Fibroblast of the aortic adventitia (primary cell): ENCODE measurements around the gene KCTD8. TPM values are rescaled to one million over a fixed set of nuclear protein-coding genes. Genes with fewer than 3 reads are reported as not detected.
A peak's percentile ranks its signal among the peaks of the same experiment; 100 is the strongest.

ENCODE experiments used
- DNase-seq: peaks from one replicate; pipeline ENCODE4 v3.0.0-alpha.2; 2010; ENCODE audit warnings: low read depth
- H3K4me3 ChIP-seq: 2 replicates; pipeline ENCODE4 v1.5.1; 2011; ENCODE audit warnings: low read depth, mild to moderate bottlenecking, control low read depth, low read length, moderate library complexity
- CTCF ChIP-seq: IDR thresholded peaks from 2 replicates; pipeline ENCODE4 v1.5.1; 2011; ENCODE audit warnings: mild to moderate bottlenecking, low read length, control low read depth, inconsistent platforms; ENCODE audit not compliant: insufficient read depth
- total RNA-seq: library from RNA; depleted of rRNA; stranded (reverse); fragments of >200 nt; gene quantifications from 2 replicates; pipeline ENCODE4 v1.2.3, GENCODE V29; 2012; ENCODE audit warnings: low replicate concordance

Gene KCTD8
- total RNA-seq, 1 donor, result 3.2 TPM

DNA sequence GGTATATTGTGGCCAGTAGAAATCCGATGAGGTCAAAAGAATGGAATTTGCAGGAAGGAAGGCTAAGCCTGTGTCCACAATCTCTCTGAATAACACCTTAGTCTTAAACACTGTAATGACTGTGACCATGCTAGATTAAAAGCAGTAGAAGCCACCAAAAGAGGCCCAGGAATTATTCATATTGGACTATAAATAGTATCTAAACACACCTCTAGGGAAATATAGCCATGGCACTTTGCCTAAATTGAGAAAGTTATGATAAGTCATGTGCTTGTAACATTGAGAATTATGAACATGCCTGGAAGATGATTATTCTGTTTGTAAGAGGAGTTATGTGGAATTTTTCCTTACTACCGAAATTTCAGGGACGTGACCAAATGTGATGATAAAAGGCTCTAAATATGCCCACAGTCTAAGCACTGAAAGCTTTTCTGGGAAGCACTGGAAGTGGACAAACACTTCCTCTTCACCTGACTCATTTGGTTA, 298.5 kb downstream of the KCTD8 start:
- no peak for TF ChIP-seq CTCF
- H3K4me3 ChIP-seq, result no peak overlapping the region
- DNase-seq, result peak; percentile 3

DNA sequence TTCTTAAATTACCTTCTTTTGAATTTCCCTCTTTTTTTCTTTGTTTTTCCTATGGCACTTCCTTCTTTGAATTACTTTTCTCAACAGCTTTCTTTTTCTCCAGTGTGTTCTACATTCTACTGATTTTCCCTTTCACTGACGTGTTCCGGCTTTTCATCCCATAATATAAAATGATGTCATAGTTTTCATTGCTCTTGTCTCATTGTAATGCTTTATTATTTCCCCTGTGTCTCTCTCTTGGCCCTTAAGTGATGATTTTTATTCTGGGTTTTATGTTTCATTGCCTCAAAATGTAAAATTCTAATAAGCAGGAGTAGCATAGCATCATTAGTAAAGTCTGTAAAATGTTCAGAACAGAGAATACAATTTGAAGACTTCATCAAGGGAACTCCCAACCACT, 299.3 kb downstream of the KCTD8 start:
- no peak for DNase-seq
- H3K4me3 ChIP-seq, result no peak overlapping the region
- no peak for TF ChIP-seq CTCF

GRCh38 chr4:44147571-44148075, 301.0 kb downstream of the KCTD8 start:
- no peak for DNase-seq
- no peak for TF ChIP-seq CTCF
- no peak overlapping the region for H3K4me3 ChIP-seq

DNA sequence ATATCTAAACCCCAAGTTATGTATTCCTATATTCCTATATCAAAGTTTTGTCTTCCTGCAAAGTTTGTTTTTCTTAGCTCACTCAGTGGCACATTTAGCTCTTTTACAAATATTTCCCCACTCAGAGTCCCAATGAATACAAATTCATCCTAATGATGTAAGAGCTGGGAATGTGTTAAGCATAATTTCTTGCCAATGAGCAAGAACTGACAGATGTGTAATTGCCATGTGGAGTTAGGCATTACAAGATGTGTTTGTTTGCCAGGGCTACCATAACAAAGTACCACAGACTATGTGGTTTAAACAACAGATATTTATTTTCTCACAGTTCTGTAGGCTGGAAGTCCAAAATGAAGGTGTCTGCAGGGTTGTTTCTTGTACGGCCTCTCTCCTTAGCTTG, 302.1 kb downstream of the KCTD8 start:
- TF ChIP-seq CTCF, result no peak
- H3K4me3 ChIP-seq, result no peak overlapping the region
- no peak for DNase-seq

GRCh38 chr4:44145868-44146267, 302.7 kb downstream of the KCTD8 start:
- no peak for TF ChIP-seq CTCF
- H3K4me3 ChIP-seq, result no peak overlapping the region
- no peak for DNase-seq

GRCh38 chr4:44132526-44132925, 316.1 kb downstream of the KCTD8 start:
- no peak for TF ChIP-seq CTCF
- no peak overlapping the region for H3K4me3 ChIP-seq
- no peak for DNase-seq

Other genes with a start within 250 kb of the KCTD8 start
- not detected in 2 replicates for gene YIPF7, start 202.8 kb upstream of the KCTD8 start, total RNA-seq
- gene GUF1, start 229.6 kb upstream of the KCTD8 start, total RNA-seq, result 21.9 and 28.5 TPM in 2 replicates